Astrocyte (in vitro differentiated cells and primary cell): Measurements from ENCODE around the gene EBPL. TPM values are rescaled to one million over a fixed set of nuclear protein-coding genes. Genes with fewer than 3 reads are reported as not detected.

Experiments
- DNase-seq: peaks from one replicate; pipeline ENCODE4 v3.0.0-alpha.2; 2010; ENCODE audit warnings: low read depth
- FAIRE-seq: peaks from 2 replicates; lab custom pipeline; 2011; peaks lifted over from hg19 to GRCh38; lab: Jason Lieb, UNC
- H2AFZ ChIP-seq: 2 replicates; pipeline ENCODE4 v1.6.0; 2012; ENCODE audit warnings: low read depth, low read length, inconsistent platforms
- H3K27ac ChIP-seq: 2 replicates; pipeline ENCODE4 v1.5.1; 2011; ENCODE audit warnings: low read depth, low read length, inconsistent platforms
- H3K27me3 ChIP-seq: 2 replicates; pipeline ENCODE4 v1.6.0; 2011; ENCODE audit warnings: low read length, inconsistent platforms; ENCODE audit not compliant: insufficient read depth
- H3K36me3 ChIP-seq: 2 replicates; pipeline ENCODE4 v1.5.1; 2011; ENCODE audit warnings: low read length, inconsistent platforms; ENCODE audit not compliant: insufficient read depth
- H3K4me1 ChIP-seq: 2 replicates; pipeline ENCODE4 v1.5.1; 2011; ENCODE audit warnings: low read length, inconsistent platforms; ENCODE audit not compliant: insufficient read depth
- H3K4me2 ChIP-seq: 2 replicates; pipeline ENCODE4 v1.6.0; 2012; ENCODE audit warnings: low read length, inconsistent platforms
- H3K4me3 ChIP-seq: 2 replicates; pipeline ENCODE4 v1.5.1; 2011; ENCODE audit warnings: low read depth, mild to moderate bottlenecking, low read length, inconsistent platforms; ENCODE audit not compliant: insufficient read depth
- H3K79me2 ChIP-seq: 2 replicates; pipeline ENCODE4 v1.6.0; 2012; ENCODE audit warnings: mild to moderate bottlenecking, low read length, inconsistent platforms; ENCODE audit not compliant: insufficient read depth
- H3K9ac ChIP-seq: 2 replicates; pipeline ENCODE4 v1.6.0; 2012; ENCODE audit warnings: mild to moderate bottlenecking, low read length, inconsistent platforms
- H3K9me3 ChIP-seq: 2 replicates; pipeline ENCODE4 v1.5.1; 2012; ENCODE audit warnings: low read depth, mild to moderate bottlenecking, low read length, inconsistent platforms; ENCODE audit not compliant: insufficient read depth
- H4K20me1 ChIP-seq: 2 replicates; pipeline ENCODE4 v1.6.0; 2012; ENCODE audit warnings: low read length, inconsistent platforms; ENCODE audit not compliant: insufficient read depth
- H3K27ac Mint-ChIP-seq: one replicate; pipeline ENCODE4 v1.8.0; 2021; ENCODE audit warnings: mild to moderate bottlenecking, mixed read lengths; ENCODE audit not compliant: unreplicated experiment
- H3K27me3 Mint-ChIP-seq: one replicate; pipeline ENCODE4 v1.8.0; 2021; ENCODE audit warnings: low read depth, mixed read lengths; ENCODE audit not compliant: unreplicated experiment
- H3K36me3 Mint-ChIP-seq: one replicate; pipeline ENCODE4 v1.8.0; 2021; ENCODE audit warnings: low read depth, mixed read lengths; ENCODE audit not compliant: unreplicated experiment
- H3K4me1 Mint-ChIP-seq: one replicate; pipeline ENCODE4 v1.8.0; 2021; ENCODE audit warnings: low read depth, mixed read lengths; ENCODE audit not compliant: unreplicated experiment
- H3K4me3 Mint-ChIP-seq: one replicate; pipeline ENCODE4 v1.8.0; 2021; ENCODE audit warnings: mild to moderate bottlenecking, moderate library complexity, mixed read lengths; ENCODE audit not compliant: unreplicated experiment
- H3K9me3 Mint-ChIP-seq: one replicate; pipeline ENCODE4 v1.8.0; 2021; ENCODE audit warnings: mild to moderate bottlenecking, mixed read lengths; ENCODE audit not compliant: unreplicated experiment
- EZH2 ChIP-seq: IDR thresholded peaks from 2 replicates; pipeline ENCODE4 v1.6.1; 2012; ENCODE audit warnings: mild to moderate bottlenecking, low read length, inconsistent platforms; ENCODE audit not compliant: insufficient read depth
- total RNA-seq: library from RNA; stranded (reverse); gene quantifications from 2 replicates; pipeline ENCODE4 v1.2.1, GENCODE V29; 2021
- TF ChIP-seq, protein P1 (sequence below): IDR thresholded peaks from 2 replicates; pipeline ENCODE4 v1.5.1; 2011; ENCODE audit warnings: low read depth, mild to moderate bottlenecking, inconsistent platforms, low read length, moderate library complexity; ENCODE audit not compliant: insufficient read depth

The EBPL gene
- total RNA-seq, 1 donor from 2014 or later = 62.1 TPM

DNA sequence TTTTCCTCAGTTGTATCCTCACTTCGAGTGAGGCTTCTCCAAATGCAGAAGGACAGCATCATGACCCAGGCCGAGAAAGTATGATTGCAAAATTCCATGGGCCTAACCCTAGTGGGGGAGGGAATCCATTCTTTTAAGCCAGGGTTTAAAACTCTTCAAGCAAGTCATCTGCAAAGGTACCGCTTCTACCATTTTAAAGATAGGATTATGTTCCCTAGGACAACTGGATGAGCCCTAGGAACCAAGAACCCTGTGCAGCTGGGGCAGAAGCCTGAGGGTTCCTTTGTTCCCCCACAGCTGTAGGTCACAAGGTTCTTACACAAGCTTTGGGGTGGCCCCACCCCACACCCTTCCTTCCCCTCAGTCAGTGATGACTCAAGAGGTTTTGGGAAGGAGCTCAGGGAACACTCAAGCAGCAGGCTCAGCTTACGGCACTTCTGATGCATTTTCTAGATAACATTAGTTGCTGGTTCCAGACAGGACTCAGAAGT is 49.4 kb downstream of the EBPL start:
- FAIRE-seq (no peak), DNase-seq (peak; percentile 79)
- Histone ChIP-seq H3K27ac (no peak overlapping the region), H3K9me3 (no peaks in the 10 kb centered on the region), H3K4me1 (no peaks in the 10 kb centered on the region), H3K79me2 (no peaks in the 10 kb centered on the region), H4K20me1 (no peaks in the 10 kb centered on the region), H3K9ac (no peak overlapping the region), H3K4me2 (no peak overlapping the region), H2AFZ (no peak overlapping the region), H3K27me3 (no peaks in the 10 kb centered on the region), H3K36me3 (no peaks in the 10 kb centered on the region), H3K4me3 (no peak overlapping the region)
- Mint-ChIP-seq H3K27me3 (no peaks in the 10 kb centered on the region), H3K9me3 (no peaks in the 10 kb centered on the region), H3K4me1 (peaks cover 4% of the 10 kb centered on the region), H3K36me3 (no peaks in the 10 kb centered on the region), H3K27ac (no peak overlapping the region), H3K4me3 (no peak overlapping the region)
- no peak for TF ChIP-seq EZH2
- TF ChIP-seq, protein P1, sequence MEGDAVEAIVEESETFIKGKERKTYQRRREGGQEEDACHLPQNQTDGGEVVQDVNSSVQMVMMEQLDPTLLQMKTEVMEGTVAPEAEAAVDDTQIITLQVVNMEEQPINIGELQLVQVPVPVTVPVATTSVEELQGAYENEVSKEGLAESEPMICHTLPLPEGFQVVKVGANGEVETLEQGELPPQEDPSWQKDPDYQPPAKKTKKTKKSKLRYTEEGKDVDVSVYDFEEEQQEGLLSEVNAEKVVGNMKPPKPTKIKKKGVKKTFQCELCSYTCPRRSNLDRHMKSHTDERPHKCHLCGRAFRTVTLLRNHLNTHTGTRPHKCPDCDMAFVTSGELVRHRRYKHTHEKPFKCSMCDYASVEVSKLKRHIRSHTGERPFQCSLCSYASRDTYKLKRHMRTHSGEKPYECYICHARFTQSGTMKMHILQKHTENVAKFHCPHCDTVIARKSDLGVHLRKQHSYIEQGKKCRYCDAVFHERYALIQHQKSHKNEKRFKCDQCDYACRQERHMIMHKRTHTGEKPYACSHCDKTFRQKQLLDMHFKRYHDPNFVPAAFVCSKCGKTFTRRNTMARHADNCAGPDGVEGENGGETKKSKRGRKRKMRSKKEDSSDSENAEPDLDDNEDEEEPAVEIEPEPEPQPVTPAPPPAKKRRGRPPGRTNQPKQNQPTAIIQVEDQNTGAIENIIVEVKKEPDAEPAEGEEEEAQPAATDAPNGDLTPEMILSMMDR = no peak

DNA sequence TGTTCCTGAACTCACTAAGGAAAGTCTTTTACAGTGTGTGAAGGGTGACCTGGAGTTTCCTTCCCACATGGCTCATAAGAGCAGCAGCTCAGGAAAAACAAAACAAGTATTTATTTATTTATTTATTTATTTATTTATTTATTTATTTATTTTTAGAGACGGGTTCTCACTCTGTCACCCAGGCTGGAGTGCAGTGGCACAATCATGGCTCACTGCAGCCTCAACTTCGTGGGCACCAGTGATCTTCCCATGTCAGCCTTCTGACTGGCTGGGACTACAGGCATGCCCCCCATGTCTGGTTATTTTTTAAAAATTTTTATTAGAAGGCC is 52.6 kb downstream of the EBPL start:
- Histone ChIP-seq H2AFZ (no peak overlapping the region), H3K9me3 (no peaks in the 10 kb centered on the region), H3K9ac (no peak overlapping the region), H3K27me3 (no peaks in the 10 kb centered on the region), H4K20me1 (no peaks in the 10 kb centered on the region), H3K4me2 (no peak overlapping the region), H3K36me3 (no peaks in the 10 kb centered on the region), H3K27ac (no peak overlapping the region), H3K4me1 (no peaks in the 10 kb centered on the region), H3K4me3 (no peak overlapping the region), H3K79me2 (no peaks in the 10 kb centered on the region)
- Mint-ChIP-seq H3K4me1 (peaks cover 4% of the 10 kb centered on the region), H3K27ac (no peak overlapping the region), H3K27me3 (peaks cover 4% of the 10 kb centered on the region), H3K9me3 (no peaks in the 10 kb centered on the region), H3K4me3 (no peak overlapping the region), H3K36me3 (peaks cover 5% of the 10 kb centered on the region)
- TF ChIP-seq, protein P1 = no peak
- TF ChIP-seq EZH2 = no peak
- DNase-seq = no peak
- FAIRE-seq = no peak

DNA sequence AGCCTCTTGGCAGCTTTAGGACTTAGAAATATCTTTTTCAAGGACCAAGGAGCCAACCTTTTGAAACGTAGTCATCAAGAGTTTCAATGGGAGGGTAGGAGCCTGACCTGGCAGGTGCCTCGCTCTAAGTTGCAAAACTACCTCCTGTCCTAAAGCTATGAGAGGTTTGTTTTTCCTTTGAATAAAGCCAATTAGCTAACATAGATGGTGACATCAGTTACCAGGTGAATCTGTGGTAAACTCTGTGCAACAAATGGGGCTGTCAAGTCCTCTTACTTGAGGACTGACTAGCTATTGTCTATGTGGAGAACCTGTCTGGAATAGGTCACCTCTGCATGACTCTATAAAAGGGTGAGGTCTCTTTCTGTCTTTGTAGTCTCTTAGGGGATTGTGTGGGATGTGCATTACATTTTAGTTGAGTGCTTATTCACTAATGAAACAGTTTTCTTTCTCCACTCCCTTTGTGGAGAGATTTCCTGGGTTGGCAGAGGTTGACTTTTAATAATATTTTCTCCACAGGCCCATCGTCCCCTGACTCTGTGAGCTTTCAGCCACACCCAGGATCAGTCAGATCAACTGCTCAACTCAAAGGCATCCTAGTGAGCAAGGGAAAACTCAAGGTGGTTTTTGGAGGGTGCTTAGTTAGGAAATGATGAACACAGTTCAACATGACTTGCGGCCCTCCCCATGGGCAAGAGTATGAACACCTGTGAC is 53.1 kb downstream of the EBPL start:
- no peaks in the 10 kb centered on the region for H3K27me3 ChIP-seq
- Mint-ChIP-seq H3K9me3 (no peaks in the 10 kb centered on the region), H3K4me1 (peaks cover 4% of the 10 kb centered on the region), H3K4me3 (no peak overlapping the region), H3K27me3 (peaks cover 4% of the 10 kb centered on the region), H3K36me3 (peaks cover 5% of the 10 kb centered on the region), H3K27ac (no peak overlapping the region)
- no peaks in the 10 kb centered on the region for H4K20me1 ChIP-seq
- no peaks in the 10 kb centered on the region for H3K9me3 ChIP-seq
- H3K36me3 ChIP-seq = no peaks in the 10 kb centered on the region
- H2AFZ ChIP-seq = no peak overlapping the region
- TF ChIP-seq, protein P1 = no peak
- no peak for TF ChIP-seq EZH2
- no peak for FAIRE-seq
- DNase-seq = no peak
- no peaks in the 10 kb centered on the region for H3K4me1 ChIP-seq
- no peak overlapping the region for H3K27ac ChIP-seq
- H3K79me2 ChIP-seq = no peaks in the 10 kb centered on the region
- no peak overlapping the region for H3K9ac ChIP-seq
- H3K4me3 ChIP-seq = no peak overlapping the region
- H3K4me2 ChIP-seq = no peak overlapping the region
